Peyer's patch (tissue), 4 donors: ENCODE measurements around the gene TMEM242.

Experiments
- POLR2A ChIP-seq, 2 donors: fragments of 450-650 bp; IDR thresholded peaks; one replicate each; pipeline ENCODE4 v1.5.1; 2017; ENCODE audit warnings: antibody characterized with exemption in 2 of 2, mild to moderate bottlenecking in 2 of 2, moderate library complexity in 2 of 2
- TF ChIP-seq, protein P1 (sequence below), 6 experiments: fragments of 450-650 bp in 4 of 6; fragments of 200-600 bp in 2 of 6; sonication (generic) in 1 of 6; IDR thresholded peaks; one replicate each; pipeline ENCODE4 v1.5.1; 2017 to 2019; ENCODE audit warnings: antibody characterized with exemption in 6 of 6, mild to moderate bottlenecking in 3 of 6, moderate library complexity in 1 of 6

DNA sequence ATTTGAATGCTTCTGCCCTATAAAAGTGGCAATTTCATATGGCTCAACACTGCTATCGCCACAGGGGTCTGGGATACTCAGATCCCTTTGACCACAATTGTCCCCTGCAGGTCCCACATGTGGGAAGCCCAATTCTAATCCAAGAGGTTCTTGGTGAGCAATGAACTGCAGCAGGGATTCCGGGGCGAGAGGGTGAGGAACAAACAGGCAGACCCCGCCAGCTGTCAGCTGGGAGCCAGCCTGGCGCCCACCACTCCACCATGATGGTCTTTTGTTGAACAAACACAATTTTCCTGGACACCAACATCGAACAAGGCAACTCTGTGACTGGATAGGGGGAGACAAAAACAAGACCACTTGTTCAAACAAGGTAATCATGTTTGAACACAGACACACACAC is 80.5 kb downstream of the TMEM242 start:
- TF ChIP-seq, protein P1, sequence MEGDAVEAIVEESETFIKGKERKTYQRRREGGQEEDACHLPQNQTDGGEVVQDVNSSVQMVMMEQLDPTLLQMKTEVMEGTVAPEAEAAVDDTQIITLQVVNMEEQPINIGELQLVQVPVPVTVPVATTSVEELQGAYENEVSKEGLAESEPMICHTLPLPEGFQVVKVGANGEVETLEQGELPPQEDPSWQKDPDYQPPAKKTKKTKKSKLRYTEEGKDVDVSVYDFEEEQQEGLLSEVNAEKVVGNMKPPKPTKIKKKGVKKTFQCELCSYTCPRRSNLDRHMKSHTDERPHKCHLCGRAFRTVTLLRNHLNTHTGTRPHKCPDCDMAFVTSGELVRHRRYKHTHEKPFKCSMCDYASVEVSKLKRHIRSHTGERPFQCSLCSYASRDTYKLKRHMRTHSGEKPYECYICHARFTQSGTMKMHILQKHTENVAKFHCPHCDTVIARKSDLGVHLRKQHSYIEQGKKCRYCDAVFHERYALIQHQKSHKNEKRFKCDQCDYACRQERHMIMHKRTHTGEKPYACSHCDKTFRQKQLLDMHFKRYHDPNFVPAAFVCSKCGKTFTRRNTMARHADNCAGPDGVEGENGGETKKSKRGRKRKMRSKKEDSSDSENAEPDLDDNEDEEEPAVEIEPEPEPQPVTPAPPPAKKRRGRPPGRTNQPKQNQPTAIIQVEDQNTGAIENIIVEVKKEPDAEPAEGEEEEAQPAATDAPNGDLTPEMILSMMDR (IDR thresholded peaks at IDR 0.05), result no peak
- TF ChIP-seq POLR2A (IDR thresholded peaks at IDR 0.05), result no peak
